GM21737 (cell line): Measurements from ENCODE around the gene ABCA1.

Experiments used
- ATAC-seq: cut with Tn5 transposase; IDR thresholded peaks from one replicate; pipeline ENCODE4 v1.9.1; 2021; ENCODE audit warnings: mild to moderate bottlenecking, moderate library complexity; ENCODE audit not compliant: unreplicated experiment

Gene ABCA1

GRCh38 chr9:104849023-104849422, 78.9 kb downstream of the ABCA1 start:
- no peak for ATAC-seq

GRCh38 chr9:104844710-104845109, 83.2 kb downstream of the ABCA1 start:
- ATAC-seq, result no peak

DNA sequence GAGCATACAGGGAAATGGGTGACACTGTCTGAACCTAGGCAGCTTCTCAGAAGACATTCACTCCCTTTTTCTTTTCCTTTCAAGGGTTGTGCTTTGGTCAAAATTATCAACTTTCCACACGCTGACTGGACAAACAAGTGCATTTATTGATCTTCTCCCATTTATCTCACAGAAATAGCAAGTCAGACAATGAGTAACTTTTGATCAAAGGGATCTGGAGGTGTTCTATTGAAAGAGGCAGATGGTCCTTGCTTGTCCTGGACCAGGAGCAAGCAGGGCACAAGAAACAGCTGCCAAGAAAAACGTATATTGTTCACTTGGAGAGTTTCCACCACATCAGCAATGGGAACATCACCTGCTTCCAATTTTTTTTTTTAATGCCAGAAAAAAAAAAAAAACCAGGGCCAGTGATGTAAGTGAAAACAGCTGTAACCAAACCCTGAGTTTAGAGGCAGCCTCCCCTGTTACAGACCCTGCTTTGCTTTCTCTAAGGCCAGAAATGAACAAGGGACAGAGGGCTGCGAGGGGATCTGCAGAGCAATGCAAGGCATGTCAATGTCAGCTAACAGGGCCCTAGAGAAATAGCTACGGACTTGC, 84.2 kb downstream of the ABCA1 start:
- no peak for ATAC-seq

GRCh38 chr9:104842698-104843097, 85.3 kb downstream of the ABCA1 start:
- no peak for ATAC-seq

DNA sequence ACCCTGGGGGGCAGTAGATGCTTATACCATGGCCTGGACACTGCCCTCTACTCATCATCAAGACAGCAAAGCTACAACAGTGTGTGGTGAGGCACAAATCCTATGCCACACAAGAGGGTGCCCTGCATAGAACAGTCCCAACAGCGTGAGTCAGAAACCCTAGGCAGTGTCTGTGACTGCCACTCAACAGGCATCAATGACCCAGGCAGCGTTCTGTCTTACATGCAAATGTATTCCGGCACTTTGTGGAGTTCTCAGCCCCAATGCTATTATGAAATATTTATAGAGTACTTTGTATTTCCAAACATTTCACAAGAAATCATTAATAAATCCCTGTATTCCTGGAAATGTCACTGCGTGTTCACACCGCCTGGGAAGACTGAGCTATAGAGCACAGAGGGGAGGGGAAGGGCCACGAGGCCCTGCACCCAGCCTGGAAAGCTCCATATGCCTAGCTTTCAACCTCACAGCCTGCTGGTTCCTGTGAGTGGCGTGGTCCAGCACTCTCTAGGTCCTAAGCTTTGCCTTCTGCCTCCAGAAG, 86.3 kb downstream of the ABCA1 start:
- ATAC-seq, result no peak

DNA sequence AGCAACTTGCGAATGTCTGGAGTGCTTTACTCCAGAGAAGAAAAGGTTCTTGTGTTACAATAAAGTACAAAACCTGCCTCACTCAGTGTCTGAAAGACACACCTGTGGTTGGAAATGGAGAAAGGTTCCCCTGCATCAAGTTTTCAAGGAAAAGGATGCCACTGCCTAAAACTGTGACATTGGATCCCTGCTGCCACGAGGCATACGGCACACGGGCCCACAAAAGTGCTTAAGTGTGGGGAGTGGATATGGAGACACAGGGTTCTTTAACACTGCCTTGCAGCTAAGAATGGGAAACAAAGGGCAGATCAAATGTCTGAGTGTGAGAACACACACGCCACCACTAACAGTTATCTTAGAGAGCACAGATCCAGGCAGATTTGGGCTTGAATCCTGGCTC, 89.0 kb downstream of the ABCA1 start:
- no peak for ATAC-seq

GRCh38 chr9:104836767-104837166, 91.2 kb downstream of the ABCA1 start:
- no peak for ATAC-seq

GRCh38 chr9:104836235-104836634, 91.7 kb downstream of the ABCA1 start:
- peak; percentile 72 for ATAC-seq

DNA sequence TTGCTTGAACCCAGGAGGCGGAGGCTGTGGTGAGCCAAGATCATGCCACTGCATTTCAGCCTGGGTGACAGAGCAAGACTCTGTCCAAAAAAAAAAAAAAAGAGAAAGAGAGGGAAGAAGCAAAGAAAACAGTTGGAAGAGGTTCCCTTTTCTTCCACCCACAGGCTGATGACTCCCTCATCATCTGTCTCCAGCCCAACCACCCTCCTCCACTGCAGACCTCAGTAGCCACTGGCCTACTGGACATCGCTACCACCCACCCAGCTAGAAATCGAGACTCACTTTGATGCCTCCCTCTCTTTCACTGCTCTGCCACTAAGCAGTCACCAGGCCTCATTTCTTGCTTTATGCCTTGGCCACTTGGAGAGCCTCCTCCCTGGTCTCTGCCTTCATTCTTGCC, 92.8 kb downstream of the ABCA1 start:
- ATAC-seq, result no peak

DNA sequence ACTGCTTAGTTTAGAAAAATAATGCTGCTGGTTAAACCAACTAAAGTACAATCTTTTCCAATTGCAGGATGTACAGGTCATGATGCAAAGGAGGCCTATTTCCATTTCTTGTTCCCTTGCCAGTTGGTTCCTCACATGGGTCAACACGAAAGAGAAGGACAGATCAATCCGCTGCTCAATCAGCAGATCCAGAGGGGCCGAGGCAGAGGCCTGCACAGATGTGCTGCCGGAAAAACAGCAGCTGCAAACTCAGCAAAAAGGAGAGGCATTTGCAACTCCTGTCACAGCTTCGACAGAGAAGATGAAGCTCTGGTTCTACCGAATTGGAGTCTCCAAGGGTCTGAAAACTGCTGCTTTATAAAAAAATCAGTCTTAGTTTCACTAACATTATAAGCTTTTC, 94.3 kb downstream of the ABCA1 start:
- ATAC-seq, result no peak

DNA sequence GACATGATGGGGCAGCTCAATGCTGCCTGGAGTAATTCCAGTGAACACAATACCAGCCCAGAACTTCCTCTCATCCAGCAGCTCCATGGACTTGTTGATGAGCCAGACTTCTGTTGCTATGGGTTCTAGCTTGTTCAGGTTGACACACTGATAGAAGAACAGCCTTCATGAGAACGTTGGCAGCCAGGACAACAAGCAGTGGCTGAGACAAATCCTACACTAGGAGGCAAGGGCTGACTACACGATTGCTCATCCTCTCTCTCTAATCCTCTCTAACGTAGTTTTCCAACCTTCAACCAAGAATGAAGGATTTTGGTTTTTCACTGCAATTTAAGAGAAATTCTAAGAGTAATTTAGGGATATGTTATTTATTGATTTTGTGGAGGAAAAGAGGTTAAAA, 96.3 kb downstream of the ABCA1 start:
- no peak for ATAC-seq

- ATAC-seq, result no peak
Measured at GRCh38 chr9:104826911-104827310, 101.0 kb downstream of the ABCA1 start.

DNA sequence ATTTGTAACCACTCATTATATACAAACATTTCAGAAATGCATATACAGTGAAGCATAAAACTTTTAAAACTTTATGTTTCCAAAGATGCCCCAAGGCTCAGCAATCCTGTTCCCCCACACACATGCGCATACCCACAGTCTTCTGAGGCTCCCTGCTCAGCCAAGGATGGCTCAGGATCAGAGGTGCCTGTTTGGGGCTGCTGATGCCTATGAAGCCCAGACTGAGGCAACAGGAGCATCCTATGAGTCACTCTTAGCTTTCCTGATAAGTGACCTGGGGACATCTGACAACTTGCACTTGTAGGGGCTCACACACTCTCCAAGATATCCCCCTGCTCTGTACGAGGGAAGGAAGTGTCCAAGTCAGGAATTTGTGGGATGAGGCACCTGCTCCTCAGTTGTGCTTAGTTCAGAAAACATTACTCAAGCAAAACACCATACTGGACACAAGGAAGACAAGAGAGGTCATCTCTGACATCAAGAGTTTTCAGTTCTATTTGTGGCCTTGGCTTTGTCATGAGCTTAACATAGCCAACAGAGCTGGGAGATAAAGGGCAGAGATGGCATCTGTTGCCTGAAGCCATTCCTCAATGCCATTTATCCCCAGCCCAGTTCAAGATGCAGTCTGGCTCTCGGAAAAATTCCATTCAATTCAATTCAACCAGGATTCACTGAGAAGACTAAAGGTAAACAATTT, 101.7 kb downstream of the ABCA1 start:
- no peak for ATAC-seq

DNA sequence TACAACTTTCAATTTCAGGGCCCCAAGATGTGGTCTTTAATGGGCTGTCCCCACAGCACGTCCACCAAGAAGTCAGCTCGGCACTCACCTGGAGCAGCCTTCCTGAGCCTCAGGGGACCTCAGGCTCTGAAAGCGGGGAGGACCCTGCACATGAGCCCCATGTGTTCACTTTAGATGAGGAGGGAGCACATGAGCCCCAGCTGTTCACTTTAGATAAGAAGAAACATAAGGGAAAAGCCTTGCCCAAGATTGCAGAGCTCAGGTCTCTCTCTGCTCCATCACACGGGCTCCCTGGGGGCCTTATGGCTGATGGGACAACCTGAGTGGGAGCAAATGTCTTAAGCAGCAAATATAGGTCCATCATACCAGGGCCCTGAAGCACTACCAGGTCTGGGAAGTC, 107.6 kb downstream of the ABCA1 start:
- ATAC-seq, result no peak

DNA sequence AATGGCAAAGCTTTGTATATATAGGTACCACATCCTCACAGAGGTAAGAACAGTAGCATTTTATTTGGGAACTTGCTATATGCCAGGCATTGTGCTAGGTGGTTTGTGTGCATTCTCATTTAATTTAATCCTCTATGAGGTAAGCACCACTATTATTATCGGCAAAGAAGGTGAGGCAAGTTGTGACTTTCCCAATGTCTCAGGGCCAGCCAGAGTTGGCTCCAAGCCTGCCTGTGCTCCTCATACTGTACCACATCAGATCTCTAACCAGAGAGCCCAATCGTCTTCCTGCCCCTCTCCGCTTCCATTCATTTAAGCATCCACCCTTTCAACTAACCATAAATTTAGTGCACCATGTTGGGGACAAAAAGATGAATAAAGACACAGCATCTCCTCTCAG, 108.9 kb downstream of the ABCA1 start:
- ATAC-seq, result no peak

DNA sequence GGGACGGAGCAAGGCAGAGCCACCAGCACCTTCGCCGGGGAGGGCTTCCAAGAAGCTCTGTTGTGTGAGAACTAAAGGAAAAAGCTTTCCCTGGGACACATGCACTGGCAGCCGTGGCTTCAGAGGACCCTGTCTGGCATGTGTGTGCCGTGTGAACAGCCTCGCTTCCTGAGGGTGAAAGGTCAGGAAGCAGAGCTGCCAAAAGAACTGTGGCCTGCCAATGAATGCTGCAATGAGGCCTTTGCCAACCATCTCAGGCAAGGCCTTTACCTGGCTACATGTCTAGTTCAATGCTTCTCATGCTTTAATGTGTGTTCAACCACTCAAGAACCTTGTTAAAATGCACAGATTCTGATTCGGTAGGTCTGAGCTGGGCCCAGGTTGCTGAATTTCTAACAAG, 110.5 kb downstream of the ABCA1 start:
- no peak for ATAC-seq

DNA sequence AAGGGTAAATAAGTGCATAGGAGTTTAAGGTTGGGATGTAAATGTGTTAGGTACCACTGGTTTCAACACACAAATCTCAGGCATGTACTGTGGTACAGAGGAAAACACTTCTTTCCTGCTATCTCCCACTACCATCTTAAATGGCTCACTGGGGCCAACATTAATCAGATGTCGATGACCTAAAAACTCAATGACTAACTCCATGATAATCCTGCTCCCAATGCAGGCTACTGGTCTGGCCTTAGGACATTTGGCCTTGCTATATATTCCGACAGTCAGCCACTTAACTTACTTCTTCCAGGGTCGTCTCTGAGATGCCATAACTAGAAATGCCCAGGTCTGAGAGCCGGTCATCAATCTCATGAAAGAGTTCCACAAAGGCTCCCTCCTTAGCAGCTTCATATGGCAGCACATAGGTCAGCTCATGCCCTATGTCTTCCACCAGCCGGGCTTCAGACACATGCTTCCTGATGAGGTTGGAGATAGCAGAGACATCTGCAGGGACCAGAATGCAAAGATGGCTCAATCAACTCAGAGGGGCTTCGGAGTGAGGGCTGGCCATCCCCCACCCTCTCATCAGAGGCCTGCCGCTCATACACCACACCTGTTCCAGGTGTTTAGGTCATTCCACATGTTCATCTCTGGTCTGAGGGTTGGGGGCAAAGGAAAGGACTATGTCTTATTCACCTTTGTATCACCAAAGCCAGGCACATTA, 111.9 kb downstream of the ABCA1 start:
- no peak for ATAC-seq

DNA sequence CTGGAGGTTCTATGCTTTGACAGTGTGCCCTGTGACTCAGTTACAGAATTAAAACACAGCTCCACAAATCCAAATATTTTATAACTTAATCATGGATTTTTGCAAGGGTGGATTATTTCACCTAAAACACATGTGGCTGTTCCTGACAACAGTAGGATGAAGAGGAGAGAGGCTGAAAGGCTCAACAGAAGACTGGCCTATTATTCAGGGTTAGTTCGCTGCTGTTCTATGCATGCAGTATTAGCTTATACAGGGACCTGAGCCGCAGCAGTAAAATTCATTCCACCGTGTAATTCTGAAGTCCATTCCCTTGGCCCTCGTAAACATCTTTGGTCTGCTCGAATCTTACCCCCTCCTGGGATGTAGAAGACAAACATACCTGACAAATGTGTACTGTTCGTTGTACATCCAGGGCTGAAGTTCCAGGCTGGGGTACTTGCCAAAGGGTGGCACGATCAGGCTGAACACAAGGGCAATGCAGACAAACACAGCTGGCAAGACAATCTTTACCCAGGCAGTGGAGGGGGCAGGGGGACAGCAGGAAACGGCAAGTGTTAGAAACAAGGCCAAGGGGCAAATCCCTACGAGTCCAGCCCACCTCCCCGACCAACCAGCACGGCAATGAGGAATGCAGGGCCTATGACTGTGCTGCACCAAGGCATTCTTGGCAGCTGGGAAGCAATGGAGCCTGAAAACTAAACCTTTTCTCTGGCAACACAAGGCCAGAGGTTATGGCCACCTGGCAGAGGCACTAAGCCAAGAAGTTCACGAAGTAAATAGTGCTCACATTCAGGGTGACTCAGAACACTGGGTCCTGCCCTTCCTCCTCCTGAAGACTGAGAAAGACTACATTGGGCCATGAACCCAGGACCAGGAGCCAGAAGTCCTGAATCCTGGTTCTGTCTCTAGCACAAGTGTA, 117.3 kb downstream of the ABCA1 start:
- ATAC-seq, result no peak

DNA sequence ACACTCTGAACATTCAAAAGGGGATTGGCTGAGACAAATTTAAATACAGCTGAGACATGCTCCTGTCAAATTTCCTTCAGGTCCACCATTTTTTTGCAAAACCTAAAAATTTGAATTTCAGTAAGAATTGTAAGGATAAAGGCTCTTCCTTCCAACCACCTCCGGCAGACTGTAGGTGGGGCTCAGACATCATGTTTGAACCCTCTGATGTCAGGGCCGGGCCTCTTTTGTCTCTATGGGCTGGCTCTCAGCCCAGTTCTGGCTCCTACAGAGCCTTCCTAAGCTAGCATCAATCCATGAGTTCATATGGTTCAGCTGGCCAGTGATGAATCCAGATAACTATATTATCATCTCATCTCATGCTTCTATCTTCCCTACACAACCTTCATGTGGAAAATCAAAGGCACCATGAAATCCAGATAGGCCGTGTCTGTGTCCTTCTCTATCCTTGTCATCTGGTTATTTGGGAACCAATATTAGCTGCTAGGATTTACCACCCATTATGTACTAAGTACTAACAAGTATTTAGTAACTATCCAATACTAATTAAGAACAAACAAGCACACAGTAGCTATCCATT, 119.8 kb downstream of the ABCA1 start:
- ATAC-seq, result no peak

- no peak for ATAC-seq
Measured at GRCh38 chr9:104805441-104805840, 122.5 kb downstream of the ABCA1 start.

DNA sequence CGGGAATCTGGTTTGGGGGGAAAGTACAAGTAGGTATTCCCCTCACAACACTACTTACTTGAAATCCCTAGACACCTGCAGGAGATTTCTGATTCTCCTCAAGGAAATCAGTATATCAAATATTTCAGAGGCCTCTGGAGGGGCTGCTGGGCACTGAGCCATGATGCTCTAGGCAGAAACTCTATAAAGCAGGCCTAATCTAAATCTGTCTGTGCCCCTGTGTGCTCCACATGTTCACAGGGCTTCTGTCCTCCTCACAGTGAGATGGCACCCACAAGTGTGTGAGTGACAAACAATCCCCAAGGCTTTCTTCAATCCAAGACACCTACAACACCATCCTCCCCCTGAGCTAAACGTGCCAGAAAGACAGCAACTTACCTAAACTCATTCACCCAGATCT, 125.0 kb downstream of the ABCA1 start:
- no peak for ATAC-seq
